A204.1 (cell line): ENCODE measurements around the gene RNF145.
"Not testable (repeated sequence)": the region's sequence is repeated elsewhere in the genome, so short reads cannot be mapped to it uniquely, and the experiment has no call there.

Source experiments
- FAIRE-seq: peaks from 2 replicates; lab custom pipeline; 2012; peaks lifted over from hg19 to GRCh38; lab: Jason Lieb, UNC

Gene RNF145

DNA sequence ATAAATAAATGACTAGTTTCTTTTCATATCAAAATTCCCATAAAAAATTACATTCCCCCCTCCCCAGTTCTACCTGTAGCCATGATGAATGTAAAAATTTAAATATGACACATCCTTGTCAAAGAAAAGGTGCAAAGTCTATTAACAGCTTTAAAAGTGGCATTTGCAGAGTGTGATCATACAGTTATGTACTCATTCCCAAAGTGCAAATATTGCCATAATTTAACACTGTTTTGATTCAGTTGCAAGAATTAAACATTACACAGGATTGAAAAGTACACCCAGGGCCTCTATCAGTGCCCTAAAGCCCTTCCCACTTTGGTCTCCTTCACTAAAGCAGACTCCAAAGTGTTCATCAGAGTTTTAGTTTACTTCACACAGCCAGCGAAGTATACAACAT lies 51.8 kb downstream of the RNF145 start:
- no peak for FAIRE-seq

DNA sequence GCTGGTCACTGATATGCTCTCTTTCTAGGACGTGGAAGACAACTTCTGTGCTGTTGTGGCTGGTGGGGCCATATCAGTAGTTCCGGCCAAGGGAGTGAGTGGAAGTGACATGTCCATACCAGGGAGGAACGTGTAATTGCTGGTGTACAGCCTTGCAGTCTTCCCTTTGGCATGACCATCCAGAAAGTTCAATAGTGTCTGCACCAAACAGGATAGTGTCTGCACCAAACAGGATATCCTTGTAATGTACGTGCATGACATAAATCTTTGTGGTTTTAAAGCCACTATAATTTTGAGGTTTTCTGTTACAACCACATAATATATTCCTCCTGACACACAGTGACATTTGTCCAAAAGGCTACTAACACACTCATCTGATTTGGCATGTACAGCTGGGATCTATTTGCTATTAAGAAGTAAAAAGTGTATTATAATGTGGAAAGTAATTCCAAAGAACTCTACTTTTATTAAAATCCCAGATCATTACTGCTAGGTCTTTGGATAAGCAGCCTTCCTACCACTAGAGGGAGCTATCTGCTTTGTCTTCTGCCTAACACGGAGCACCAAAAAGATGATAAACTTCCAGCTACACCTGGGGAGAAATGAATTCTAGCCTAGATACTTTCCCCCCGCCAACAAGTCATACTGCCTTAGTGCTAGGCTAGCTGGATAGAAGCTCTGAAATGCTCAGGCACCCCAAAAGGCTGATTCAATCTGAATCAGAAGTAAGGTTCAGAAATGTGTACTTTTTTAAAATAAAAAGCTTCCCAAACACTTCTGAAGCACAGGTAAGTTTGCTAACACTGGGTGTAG lies 52.7 kb downstream of the RNF145 start:
- FAIRE-seq: peak; percentile 74

DNA sequence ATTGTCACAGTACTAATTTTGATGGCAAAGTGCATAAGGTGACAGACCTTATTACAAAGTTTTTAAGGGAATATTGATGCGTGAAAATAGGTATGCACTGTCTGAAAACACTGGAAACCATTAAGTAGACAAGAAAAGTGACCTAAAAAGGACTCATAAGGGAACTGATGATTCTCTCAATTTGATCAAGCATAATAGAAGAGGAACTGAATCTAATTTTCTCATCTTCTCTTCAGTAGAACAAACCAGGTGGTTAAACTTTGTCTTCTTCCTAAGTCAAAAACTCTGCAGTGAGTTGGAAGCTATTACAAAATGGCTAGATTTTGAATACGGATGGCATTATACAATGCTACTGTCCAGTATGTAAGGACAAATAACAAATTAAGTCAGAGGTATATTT lies 53.4 kb downstream of the RNF145 start:
- no peak for FAIRE-seq

DNA sequence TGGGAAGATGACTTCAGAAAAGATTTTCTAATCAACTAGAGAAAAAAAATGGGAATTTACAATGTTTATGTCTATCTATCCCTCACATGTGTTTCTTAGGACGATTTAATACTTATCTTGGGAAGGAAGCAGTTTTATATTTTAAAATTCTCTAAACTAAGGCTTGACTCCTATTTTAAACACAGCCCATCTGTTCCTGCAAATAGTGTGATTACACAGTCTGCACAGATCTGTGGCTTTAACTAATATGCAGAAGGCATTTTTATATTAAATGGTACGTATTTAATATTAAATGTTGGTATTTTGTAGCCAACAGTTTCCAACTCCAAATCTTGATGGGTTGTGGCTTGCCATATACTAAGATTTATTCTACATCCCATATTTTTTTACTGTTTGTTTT lies 56.5 kb downstream of the RNF145 start:
- no peak for FAIRE-seq

DNA sequence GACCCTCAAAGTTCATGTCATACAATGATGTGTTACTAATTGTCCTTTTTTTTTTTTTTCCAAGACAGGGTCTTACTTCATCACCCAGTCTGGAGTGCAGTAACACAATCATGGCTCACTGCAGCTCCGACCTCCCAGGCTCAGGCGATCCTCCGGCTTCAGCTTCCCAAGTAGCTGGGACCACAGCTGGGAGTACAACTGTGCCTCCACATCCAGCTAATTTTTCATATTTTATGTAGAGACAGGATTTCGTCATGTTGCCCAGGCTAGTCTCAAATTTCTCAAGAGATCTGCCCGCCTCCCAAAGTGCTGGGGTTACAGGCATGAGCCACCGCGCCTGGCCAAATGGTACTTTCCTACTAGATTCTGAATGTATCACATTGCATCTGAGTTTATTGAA lies 60.3 kb downstream of the RNF145 start:
- FAIRE-seq: no peak

DNA sequence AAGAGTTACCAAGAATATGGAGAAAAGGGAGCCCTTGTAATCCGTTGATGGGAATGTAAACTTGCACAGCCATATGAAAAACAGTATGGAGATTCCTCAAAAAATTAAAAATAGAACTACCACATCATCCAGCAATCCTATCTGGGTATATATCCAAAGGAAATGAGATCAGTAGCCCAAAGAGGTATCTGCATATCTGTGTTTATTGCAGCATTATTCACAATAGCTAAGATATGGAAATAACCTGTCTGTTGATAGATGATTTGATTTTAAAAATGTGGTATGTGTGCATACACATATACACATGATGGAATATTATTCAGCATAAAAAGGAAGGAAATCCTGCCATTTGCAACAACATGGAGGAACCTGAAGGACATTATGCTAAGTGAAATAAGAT lies 61.4 kb downstream of the RNF145 start:
- no peak for FAIRE-seq

DNA sequence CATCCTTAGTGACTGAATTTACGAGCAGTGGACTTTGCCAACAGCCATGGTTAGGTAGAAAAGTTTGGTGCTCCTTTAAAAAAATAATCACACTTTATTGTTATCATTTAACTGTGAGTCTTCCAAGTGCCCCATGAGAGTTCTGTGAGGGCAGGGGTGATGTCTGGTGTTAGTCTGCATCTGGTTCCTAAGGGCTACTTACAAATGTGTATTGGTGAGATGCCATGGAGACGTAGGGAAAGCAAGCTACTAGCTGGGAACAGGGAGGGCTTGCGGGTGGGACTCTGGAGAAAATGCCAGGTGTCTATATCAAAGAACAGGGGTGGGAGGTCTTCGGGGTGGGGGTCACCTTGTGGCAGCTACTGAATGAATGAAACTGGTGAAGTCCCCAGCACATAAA lies 62.5 kb downstream of the RNF145 start:
- FAIRE-seq: no peak

DNA sequence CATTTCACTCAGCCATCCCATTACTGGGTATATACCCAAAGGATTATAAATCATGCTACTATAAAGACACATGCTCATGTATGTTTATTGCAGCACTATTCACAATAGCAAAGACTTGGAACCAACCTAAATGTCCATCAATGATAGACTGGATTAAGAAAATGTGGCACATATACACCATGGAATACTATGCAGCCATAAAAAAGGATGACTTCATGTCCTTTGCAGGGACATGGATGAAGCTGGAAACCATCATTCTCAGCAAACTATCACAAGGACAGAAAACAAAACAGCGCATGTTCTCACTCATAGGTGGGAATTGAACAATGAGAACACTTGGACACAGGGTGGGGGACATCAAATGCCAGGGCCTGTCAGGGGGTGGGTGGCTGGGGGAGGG lies 64.2 kb downstream of the RNF145 start:
- FAIRE-seq: not testable (repeated sequence)

DNA sequence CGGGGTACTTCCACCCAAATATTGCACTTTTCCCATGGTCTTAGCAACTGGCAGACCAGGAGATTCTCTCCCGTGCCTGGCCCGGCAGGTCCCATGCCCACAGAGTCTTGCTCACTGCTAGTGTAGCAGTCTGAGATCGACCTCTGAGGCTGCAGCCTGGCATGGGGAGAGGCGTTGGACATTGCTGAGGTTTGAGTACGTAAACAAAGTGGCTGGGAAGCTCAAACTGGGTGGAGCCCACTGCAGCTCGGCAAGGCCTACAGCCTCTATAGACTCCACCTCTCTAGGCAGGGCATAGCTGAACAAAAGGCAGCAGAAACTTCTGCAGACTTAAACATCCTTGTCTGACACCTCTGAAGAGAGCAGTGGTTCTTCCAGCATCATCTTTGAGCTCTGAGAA lies 69.6 kb downstream of the RNF145 start:
- no peak for FAIRE-seq

DNA sequence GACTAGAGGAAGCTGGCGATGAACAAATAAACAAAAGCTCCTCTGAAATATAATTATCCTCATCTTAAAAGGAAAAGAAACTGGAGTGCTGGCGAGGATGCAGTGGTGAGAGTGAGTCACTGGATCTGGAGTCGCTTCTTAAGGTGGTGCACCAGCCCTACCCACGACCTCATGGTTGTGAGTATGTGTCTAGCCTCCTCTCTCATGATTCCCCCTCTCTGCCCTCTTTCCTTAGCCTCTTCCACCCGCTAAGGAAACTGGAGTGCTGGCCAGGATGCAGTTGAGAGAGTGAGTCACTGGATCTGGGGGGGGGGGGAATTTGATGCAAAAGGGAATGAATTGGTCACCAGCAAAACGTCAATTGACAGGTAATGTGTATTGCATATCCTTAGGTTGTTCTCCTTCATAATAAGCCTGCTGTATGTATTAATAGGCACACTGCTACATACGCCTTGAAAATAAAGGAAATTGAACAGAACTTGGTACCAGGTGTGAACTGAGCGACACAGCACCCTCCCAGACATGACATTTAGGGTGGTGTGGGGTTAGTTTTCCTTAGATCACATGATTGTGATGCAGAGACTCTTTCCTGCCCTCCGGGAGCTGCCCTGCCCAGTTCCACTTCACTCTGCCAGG lies 73.3 kb downstream of the RNF145 start:
- FAIRE-seq: no peak

DNA sequence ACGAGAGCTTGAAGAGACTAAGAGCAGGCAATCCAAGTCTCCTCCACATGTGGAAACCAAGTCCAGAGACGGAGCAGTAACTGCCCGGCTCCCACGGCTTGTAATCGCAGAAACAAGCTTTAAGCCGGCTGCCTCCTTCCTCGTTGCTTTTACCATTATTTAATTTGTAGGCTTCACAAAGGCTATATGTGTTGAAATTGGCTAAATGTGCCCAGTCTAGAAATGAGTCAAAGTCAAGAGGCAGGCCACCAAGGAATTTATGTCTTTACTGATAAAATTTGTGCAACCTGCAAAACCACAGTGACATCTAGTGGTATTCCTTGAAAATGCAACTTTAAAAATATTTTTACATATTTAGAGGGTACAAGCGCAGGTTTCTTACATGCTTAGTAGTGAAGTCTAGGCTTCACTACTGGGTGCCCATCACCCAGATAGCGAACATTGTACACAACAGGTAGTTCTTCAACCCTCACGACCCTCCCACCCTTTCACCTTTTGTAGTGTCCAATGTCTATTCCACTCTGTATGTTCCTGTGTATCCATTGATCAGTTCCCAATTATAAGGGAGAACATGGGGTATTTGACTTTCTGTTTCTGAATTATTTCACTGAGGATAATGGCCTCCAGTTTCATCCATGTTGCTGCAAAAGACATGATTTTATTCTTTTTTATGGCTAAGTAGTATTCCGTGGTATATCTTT lies 76.2 kb downstream of the RNF145 start:
- peak; percentile 95 for FAIRE-seq

DNA sequence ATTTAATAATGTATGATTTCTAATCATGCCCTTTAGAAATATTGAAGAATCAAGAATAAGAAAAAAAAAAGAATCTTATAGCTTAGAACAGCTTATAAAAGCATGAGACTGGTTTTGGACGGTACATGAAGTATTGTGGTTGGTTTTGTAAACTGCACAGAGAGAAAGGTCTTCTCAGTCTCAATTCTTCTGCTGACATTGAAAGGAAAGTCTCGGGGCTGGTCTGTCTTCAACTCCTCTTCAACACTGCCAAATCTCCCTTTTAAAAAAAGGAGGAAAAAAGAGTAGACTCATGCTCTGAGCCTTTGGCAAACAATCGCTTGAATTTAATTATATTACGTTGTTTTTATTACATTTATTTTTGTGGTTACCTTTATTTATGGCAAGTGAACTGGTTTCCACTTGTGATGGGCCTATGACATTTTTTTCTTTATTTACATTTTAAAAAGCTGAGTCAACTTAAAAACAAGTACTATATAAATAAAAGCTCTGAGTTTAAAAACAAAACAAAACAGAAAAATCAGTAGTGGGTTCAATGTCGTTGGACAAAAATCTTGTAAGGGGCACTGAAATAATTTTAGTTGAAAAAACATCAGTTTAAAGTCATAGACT lies 76.8 kb downstream of the RNF145 start:
- no peak for FAIRE-seq

DNA sequence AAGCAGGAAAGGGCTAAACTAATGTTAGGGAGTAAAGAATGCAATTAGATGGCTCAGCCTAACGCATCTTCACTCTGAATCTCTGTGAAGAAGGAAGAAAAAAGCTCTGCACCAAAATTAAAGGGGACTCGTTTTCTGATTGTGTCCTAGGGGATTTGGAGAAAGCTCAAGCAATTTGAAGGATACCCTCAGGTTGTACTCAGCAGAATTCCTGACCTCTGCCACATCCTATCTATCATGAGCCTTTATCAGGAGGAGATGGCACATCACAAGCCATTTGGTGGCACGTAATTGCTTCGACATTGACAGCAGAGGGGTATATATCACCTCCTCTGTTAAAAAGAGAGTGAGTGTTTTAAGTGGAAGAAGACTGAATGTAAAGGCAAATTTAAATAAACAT lies 77.4 kb downstream of the RNF145 start:
- no peak for FAIRE-seq

DNA sequence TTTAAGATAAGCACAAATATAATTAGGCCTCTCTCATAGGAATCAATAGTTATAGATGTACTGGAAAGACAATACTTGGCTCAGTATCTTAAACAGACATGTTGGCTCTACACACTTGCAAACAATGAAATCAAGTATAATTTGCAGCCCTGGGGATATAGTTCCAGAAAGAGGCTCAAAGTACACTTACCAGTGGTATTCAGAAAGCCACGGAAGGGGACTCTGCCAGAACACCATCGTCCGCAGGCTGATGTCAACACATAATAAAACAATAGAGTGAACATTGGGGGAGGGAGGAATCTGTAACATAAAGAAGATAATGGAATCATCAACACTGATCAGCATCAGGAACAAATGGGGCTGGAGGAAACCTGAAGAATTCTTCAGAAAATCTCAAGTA lies 78.5 kb downstream of the RNF145 start:
- no peak for FAIRE-seq

DNA sequence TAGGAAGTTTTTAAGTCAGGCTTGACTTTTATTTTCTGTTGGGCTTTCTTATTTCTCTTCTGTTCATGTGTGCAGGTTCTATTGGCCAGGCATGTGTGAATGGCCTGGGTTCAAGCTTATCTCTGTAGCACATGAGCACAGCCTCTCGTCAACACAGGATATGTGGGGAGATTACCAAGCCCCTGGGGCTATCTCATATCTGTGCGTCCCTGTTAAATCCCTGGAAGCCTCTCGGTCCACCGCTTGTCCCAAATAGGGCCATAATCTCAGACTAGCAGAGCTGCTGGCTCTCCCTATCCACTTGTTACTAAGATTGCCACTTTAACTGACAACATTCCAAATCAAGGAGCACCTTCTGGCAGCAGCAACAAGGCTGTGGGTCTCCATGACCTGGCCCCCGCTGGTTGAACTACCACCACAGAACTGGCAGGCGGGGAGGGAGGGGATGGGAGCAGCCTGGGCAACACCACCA lies 81.2 kb downstream of the RNF145 start:
- no peak for FAIRE-seq

DNA sequence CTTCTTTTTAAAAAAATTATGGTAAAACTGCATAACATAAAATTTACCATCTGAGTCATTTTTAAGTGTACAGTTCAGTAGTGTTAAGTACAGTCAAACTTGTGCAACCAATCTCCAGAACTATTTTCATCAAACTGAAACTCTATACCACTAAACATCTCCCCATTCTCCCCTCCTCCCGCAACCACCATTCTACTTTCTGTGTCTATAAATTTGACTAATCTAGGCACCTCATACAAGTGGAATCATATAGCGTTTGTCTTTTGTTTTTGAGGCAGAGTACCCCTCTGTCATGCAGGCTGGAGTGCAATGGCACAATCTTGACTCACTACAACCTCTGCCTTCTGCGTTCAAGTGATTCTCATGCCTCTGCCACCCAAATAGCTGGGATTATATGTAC lies 85.7 kb downstream of the RNF145 start:
- no peak for FAIRE-seq

DNA sequence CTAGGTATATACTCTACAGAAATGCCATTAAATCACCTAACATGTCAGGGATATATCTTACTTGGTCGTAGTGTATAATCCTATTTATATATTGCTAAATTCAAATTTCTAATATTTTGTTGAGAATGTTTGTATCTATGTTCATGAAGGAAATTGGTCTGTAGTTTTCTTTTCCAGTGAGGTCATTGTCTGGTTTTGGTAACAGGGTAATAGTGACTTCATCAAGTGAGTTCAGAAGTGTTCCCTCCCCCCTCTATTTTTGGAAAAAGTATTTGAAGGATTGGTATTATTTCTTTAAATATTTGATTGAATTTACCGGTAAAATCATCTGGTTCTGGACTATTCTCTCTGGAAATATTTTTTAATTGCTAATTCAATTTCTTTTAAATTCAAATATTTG lies 86.2 kb downstream of the RNF145 start:
- FAIRE-seq: no peak

DNA sequence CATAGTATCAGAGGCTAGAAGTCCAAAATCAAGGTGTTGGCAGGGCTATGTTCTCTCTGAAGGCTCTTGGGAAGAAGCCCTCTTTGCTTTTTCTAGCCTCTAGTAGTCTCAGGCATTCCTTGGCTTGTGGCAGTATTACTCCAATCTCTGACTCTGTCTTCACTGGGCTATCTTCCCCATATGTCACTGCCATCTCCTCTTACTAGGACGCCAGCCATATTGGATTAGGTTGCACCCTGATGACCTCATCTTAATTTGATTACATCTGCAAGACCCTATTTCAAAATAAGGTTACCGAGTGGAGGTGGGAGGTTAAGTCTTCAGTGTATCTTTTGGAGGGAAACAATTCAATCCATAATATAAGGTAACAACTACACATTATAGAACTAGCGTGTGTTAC lies 88.3 kb downstream of the RNF145 start:
- FAIRE-seq: no peak

DNA sequence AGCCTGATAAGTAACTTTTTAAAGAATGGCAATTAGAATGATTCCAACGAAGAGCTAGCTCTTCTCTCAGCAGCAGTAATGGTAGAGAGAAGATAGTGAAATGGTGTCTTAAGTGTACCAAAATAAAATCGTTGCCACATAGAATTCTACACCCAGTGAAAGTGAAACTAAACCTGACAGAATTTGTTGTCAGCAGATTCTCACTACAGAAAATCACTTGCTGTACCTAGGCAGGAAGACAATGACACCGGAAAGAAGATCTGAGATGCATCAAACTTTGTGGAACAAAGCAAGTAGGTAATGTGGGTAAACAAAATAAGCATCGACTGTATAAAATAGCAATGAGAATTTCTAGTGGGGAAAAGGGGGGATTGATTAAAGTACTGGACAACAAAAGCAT lies 88.9 kb downstream of the RNF145 start:
- FAIRE-seq: no peak

DNA sequence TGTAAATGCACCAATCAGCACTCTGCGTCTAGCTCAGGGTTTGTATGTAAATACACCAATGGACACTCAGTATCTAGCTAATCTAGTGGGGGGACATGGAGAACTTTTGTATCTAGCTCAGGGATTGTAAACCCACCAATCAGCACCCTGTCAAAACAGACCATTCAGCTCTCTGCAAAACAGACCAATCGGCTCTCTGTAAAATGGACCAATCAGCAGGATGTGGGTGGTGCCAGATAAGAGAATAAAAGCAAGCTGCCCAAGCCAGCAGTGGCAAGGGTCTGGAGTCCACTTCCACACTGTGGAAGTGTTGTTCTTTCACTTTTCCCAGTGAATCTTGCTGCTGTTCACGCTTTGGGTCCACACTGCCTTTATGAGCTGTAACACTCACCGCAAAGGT lies 89.5 kb downstream of the RNF145 start:
- not testable (repeated sequence) for FAIRE-seq

DNA sequence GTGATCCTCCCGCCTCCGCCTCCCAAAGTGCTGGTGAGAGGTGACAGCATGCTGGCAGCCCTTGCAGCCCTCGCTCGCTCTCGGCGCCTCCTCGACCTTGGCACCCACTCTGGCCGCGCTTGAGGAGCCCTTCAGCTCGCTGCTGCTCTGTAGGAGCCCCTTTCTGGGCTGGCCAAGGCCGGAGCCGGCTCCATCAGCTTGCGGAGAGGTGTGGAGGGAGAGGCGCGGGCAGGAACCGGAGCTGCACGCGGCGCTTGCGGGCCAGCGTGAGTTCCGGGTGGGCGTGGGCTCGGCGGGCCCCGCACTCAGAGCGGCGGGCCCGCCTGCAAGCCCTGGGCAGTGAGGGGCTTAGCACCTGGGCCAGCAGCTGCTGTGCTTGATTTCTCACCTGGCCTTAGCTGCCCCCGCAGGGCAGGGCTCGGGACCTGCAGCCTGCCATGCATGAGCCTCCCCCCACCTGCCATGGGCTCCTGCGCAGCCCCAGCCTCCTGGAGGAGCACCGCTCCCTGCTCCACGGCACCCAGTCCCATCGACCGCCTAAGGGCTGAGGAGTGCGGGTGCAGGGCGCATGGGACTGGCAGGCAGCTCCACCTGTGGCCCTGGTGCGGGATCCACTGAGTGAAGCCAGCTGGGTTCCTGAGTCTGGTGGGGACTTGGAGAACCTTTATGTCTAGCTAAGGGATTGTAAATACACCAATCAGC lies 90.2 kb downstream of the RNF145 start:
- FAIRE-seq: not testable (repeated sequence)

DNA sequence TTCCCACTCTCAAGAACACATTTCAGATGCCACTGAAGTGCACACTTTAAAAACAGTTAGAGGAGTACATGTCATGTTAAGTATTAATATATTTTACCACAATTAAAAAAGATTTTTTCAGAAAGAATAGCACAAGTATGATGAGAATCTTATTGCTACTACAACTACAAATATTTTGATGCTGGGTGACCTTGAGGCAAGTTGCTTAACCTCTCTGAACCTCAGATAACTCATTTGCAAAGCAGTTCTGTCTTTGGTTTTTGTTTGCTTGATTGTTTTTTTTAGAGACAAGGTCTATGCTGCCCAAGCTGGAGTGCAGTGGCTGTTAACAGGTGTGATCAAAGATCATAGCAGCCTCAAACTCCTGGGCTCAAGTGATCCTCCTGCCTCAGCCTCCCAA lies 95.9 kb downstream of the RNF145 start:
- no peak for FAIRE-seq
